NCI-H2227 (cell line): Measurements from ENCODE around the gene USP32.

Experiments used
- DNase-seq: peaks from one replicate; lab custom pipeline; 2025; ENCODE audit not compliant: unreplicated experiment; lab: John Stamatoyannopoulos, UW

Gene USP32

GRCh38 chr17:60304502-60304901 lies 87.4 kb downstream of the USP32 start:
- no peak for DNase-seq

GRCh38 chr17:60303406-60304099 lies 88.4 kb downstream of the USP32 start:
- DNase-seq = no peak

DNA sequence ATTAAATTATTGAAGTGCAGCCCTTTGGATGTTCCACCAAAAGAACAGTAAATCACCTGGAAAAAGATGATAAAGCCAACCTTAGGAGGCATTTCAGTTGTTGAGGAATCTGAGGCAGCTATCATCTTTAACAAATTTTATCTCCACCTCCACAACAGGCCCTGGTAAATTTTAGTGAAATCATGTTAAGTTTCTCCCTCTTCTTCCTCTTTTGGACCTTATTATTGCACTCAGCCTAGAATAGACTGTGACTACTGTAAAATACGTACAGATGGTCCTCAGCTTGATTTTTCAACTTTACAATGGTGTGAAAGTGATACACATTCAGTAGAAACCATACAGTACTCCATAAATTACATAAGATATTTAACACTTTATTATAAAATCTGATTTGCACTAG lies 90.3 kb downstream of the USP32 start:
- no peak for DNase-seq

DNA sequence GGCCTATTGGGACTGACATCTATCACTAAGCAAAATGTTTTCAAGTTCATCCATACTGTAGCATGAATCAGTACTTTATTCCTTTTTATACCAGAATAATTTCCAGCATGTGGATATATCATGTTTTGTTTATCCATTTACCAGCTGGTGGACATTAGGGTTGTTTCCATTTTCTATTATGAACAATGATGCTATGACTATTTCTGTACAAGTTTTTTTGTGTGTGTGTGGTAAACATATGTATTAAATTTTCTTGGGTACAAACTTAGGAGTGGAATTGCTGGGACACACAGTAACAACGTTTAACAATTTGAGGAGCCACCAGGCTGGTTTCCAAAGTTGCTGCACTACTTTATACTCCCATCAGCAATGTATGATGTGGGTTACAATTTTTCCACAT lies 91.0 kb downstream of the USP32 start:
- DNase-seq = no peak

- DNase-seq = no peak
Observed at GRCh38 chr17:60300011-60300410, 91.9 kb downstream of the USP32 start.

DNA sequence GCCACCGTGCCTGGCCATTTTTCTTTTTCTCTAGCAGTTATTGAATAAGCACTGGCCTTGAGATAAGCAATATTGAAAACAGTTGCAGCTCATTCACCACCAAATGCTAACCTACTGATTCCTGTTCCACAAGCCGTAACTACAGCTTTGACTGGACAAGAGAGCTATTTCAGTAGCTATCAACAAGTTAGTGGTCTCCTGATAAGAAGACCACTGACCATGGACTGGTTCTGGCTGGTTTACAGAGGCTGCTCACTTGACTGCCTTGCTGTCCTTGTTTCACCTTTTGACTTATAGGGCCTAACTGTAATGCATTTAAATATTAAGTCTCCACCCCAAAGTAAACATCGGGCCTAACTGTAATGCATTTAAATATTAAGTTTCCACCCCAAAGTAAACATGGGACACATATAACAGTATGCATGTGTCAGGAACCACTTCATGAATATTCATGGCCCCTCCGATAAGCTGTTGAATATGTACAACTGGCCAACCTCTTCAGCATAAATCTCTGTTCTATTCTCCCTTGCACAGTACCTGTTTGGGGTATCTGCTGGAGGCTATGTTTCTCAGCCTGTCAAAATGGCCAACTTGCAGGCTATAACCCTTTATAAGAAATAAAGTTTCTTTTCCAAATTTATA lies 94.1 kb downstream of the USP32 start:
- no peak for DNase-seq

GRCh38 chr17:60296177-60296576 lies 95.8 kb downstream of the USP32 start:
- no peak for DNase-seq

DNA sequence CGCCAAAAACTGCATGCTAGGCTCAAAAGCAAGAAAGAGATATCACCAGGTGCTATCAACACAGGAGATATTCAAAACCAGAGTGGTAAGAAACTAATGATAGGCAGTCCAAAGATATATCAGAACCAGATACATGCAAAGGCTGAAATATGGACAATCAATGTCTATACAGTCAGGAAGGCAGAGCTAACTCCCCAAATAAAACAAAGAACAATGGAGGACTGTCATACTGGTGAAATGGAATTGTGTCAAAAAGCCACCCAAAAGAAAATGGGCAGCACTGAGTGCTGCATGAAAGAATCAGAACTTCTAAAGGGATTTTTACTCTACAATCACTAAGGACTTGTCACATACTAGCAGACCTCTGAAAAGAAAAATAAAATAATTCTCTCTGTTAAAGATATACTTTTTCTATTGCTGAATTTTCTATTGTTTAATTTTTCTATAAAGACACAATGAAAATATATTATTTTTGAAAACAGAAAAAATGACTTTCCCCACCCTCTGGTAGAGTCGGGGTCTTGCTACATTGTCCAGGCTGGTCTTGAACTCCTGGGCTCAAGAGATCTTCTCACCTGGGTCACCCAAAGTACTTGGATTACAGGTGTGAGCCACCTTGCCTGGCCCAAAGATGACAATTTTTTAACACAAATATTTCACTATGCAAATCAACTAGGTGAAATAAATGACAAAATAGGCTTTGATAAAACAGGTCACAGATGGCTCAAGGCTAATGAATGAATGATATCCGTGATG lies 98.2 kb downstream of the USP32 start:
- DNase-seq = no peak

DNA sequence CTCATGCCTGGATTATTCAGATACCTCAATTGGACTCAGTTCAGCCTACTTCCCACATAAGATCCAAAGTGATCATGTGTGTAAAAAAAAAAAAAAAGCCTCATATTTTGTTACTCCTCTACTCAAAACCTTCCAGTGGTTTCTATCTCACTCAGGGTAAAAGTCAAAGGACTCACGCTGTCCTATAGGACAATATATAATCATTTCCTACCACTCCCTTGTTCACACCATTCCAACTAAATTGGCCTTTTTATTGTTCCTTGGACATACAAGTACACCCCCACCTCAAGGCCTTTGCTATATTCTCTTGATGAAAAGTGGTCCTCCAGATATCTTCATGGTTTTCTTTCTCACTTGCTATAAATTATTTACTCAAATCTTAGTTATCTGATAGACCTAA lies 99.2 kb downstream of the USP32 start:
- no peak for DNase-seq

DNA sequence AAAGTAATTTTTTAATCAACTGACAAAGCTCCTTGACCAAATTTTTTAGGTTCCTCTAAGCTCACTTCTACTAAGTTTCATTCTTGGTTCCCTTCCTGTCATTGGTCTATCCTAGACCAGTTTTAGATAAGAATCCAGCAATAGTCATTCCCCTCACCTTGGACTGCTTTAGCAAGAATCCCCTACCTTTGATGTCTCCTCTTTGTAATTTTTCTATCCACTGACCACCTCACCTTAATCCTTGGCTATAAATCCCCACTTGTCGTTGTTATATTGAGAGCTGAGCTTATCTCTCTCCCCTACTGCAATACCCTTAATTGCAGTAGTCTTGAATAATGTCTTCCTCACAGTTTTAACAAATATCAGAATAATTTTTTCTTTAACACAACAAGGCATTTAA lies 107.2 kb downstream of the USP32 start:
- no peak for DNase-seq

GRCh38 chr17:60283816-60284215 lies 108.1 kb downstream of the USP32 start:
- no peak for DNase-seq

DNA sequence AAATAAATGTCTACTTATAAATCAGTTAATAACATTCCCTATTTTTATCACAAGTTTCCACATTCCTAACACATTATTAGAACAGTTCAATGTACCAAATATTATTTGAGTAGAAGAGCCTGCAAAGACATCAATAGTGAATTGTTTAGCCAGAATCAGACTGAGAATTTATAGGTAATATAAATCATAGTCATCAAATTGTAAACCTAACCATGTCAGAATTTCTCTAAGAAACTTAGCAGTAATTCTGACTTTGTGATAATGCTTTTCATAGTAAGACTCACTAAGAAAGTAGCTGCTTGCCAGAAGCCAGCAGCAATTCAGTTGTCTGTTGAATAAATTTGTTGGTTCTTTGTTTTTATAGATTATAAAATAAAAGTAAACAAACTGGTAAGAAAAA lies 111.3 kb downstream of the USP32 start:
- DNase-seq = no peak

- no peak for DNase-seq
Observed at GRCh38 chr17:60278237-60278636, 113.7 kb downstream of the USP32 start.

GRCh38 chr17:60277258-60277657 lies 114.7 kb downstream of the USP32 start:
- no peak for DNase-seq

DNA sequence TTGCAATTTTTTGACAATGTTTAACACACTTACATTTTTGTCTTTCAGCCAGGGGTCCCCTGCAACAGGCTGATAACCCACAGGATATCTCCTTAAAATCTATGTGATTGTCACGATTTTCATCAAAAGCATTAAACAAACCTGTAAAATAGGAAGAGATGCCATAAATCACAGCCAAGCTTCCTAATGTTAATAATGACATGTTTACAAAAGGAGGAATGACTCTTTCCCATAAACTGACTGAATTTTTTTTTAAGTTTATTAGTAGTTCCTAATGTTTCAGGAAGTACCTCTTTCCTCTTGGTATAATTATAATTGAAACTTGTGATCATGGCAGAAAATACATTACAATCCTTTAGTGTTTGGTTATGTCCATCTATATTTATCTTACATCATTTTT lies 122.5 kb downstream of the USP32 start:
- no peak for DNase-seq

DNA sequence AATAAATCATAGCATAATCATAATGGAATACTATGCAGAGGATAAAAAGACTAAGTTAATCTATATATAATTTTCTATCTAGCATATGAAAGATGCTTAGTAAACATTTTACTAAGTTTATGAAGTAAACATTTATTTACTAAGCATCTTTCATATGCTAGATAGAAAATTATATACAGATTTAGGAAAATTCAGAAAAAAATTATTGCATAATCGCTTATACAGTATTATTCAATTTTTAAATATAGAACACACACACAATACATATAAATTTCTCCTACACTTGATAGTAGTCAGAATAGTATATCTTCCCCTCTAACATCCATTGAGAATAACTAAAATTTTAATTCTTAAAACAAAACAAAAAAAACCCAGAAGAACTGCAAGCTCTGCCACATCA lies 131.4 kb downstream of the USP32 start:
- no peak for DNase-seq

DNA sequence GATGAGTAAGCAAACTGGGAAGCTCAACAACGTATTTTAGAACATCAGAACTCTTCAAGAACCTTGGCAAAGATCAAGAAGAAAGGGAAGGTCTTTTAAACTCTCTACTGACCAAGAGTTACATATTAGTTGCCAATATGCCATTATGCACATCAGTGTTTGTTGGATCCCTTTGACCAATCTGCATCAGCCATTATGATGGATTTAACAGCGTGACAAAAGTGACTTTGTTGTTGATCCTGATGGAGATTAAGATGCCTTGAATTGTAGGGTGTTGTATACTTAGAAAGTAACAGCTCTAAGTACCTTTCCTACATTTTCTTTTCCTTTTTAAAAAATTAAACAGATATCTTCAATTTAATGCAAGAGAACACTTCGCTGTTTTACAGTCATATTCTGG lies 133.6 kb downstream of the USP32 start:
- DNase-seq = no peak

- DNase-seq = no peak
Observed at GRCh38 chr17:60256174-60256573, 135.8 kb downstream of the USP32 start.

DNA sequence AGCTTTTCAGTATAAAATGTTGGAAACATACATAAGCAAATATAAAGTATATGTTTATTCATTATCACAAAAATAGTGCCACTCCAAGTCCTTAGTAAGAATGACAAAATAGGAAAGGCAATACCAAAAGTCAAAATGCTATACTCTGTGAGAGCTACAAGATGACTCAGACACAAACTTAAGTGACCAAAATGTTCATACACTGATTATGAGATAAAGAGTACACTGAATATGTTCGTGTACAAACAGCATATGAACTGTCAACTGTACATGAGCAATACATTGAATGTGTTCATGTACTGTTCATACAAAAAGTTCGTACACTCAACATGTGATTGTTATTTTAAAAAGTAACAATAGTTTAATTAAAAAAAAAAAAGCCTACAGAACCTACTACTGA lies 138.9 kb downstream of the USP32 start:
- DNase-seq = no peak

DNA sequence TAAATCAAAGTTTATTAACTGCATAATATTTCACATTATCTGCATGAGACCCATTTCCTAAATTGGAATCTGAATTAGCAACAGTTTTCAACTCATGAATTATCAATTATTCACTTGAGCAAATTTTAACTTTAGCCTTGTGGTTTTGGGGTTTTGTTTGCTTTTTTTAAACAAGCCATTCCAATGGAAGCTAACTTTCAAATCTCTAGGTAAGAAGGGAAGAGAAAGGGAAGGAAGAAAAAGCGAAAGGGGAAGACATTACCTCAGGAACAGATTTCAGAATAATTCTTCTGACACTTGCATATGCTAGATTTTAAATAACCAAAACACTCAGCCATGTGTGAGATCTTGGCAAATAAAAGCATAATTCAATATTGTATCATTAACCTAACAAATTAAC lies 139.5 kb downstream of the USP32 start:
- no peak for DNase-seq

DNA sequence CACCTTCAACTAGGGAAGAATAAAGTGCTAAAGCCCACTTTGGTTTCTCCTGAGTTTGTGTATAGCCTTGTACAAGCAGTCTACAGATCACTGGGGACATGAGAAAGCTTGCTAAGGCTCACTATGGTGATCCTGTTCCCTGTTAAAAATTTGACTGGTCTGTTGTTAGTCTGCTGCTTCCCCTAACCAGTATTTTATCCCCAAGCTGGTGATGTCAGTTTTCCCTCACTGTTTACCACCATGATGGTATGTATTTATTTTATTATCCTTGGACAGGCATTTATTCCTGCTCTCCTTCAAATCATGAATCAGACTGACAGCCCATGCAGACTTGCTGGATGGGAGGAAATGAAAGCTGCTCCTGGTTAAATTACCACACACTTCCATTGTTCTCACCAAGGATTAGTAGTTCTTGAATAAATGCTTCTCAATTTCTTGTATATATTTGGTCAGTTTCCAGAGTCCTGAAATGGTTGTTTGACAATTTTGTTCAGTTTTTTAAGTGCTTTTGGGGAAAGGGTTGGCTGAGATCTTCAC lies 142.6 kb downstream of the USP32 start:
- DNase-seq = no peak
